IMR-90 (cell line): ENCODE measurements around the gene SPECC1L. TPM values are rescaled to one million over a fixed set of nuclear protein-coding genes. Genes with fewer than 3 reads are reported as not detected.

Experiments used
- ATAC-seq: fragments of 200-7000 bp; cut with Tn5 transposase; 2 replicates; pipeline ENCODE4 v1.9.1; 2020; ENCODE audit warnings: low read depth, mild to moderate bottlenecking, moderate library complexity
- BruUV-seq: library from RNA; stranded (reverse); fragments of 400-500 nt; replicated peaks from 2 replicates; lab custom pipeline; 2021; lab: Mats Ljungman, UMichigan
- CTCF ChIA-PET: fragments of 300-600 bp; formaldehyde crosslinking; extraction: SDS; loops from one replicate; lab custom pipeline; 2021; ENCODE audit warnings: antibody characterized with exemption; lab: Yijun Ruan, JAX
- POLR2A ChIA-PET: fragments of 300-600 bp; sonication (Branson Sonifier 250); formaldehyde crosslinking; loops from one replicate; lab custom pipeline; 2022; ENCODE audit warnings: antibody characterized with exemption; ENCODE audit not compliant: unreplicated experiment; lab: Charles Lee
- DNase-seq: peaks from one replicate; pipeline ENCODE4 v3.0.0; 2013
- H2AFZ ChIP-seq: replicated peaks from 2 replicates; pipeline ENCODE3; 2013; ENCODE audit warnings: low read length, mild to moderate bottlenecking; ENCODE audit not compliant: poor library complexity
- H2AK5ac ChIP-seq: 2 replicates; pipeline ENCODE4 v1.6.1; 2013; ENCODE audit warnings: low read depth, low read length, inconsistent platforms
- H2AK9ac ChIP-seq: replicated peaks from 2 replicates; pipeline ENCODE3; 2013; ENCODE audit warnings: mild to moderate bottlenecking, low read depth, low read length, moderate library complexity; ENCODE audit not compliant: poor library complexity
- H2BK120ac ChIP-seq: 2 replicates; pipeline ENCODE4 v1.6.1; 2013; ENCODE audit warnings: low read depth, low read length, inconsistent platforms
- H2BK15ac ChIP-seq: 3 replicates; pipeline ENCODE4 v1.6.1; 2013; ENCODE audit warnings: low read depth, low read length, inconsistent platforms
- H2BK20ac ChIP-seq: 2 replicates; pipeline ENCODE4 v1.6.1; 2013; ENCODE audit warnings: low read depth, mild to moderate bottlenecking, inconsistent platforms, low read length, moderate library complexity
- H2BK5ac ChIP-seq: 2 replicates; pipeline ENCODE4 v1.6.1; 2013; ENCODE audit warnings: mild to moderate bottlenecking, low read depth, low read length, inconsistent platforms; ENCODE audit not compliant: poor library complexity, severe bottlenecking
- H3K14ac ChIP-seq: replicated peaks from 2 replicates; pipeline ENCODE4 v1.6.1; 2013; ENCODE audit warnings: low read depth, low read length, inconsistent platforms
- H3K18ac ChIP-seq: 2 replicates; pipeline ENCODE4 v1.6.1; 2013; ENCODE audit warnings: low read depth, low read length, control low read depth
- H3K23ac ChIP-seq: 2 replicates; pipeline ENCODE4 v1.6.1; 2013; ENCODE audit warnings: low read depth, low read length, inconsistent platforms
- H3K27ac ChIP-seq: 2 replicates; pipeline ENCODE4 v1.5.1; 2013; ENCODE audit warnings: mild to moderate bottlenecking, control low read depth, low read length; ENCODE audit not compliant: insufficient read depth
- H3K27me3 ChIP-seq: 2 replicates; pipeline ENCODE4 v1.6.1; 2013; ENCODE audit warnings: low read length; ENCODE audit not compliant: control insufficient read depth, insufficient read depth
- H3K36me3 ChIP-seq: 2 replicates; pipeline ENCODE4 v1.6.1; 2013; ENCODE audit warnings: low read length, mixed read lengths; ENCODE audit not compliant: control insufficient read depth, insufficient read depth
- H3K4ac ChIP-seq: 2 replicates; pipeline ENCODE4 v1.6.1; 2013; ENCODE audit warnings: low read depth, low read length, inconsistent platforms
- H3K4me1 ChIP-seq: 2 replicates; pipeline ENCODE4 v1.6.1; 2013; ENCODE audit warnings: low read length, mixed read lengths; ENCODE audit not compliant: control insufficient read depth, insufficient read depth
- H3K4me2 ChIP-seq: 2 replicates; pipeline ENCODE4 v1.6.1; 2013; ENCODE audit warnings: low read depth, mild to moderate bottlenecking, control low read depth, low read length, moderate library complexity
- H3K4me3 ChIP-seq: 2 replicates; pipeline ENCODE4 v1.5.1; 2013; ENCODE audit warnings: low read depth, mild to moderate bottlenecking, control low read depth, low read length, moderate library complexity; ENCODE audit not compliant: insufficient read depth
- H3K56ac ChIP-seq: 2 replicates; pipeline ENCODE4 v1.6.1; 2013; ENCODE audit warnings: low read length, inconsistent platforms; ENCODE audit not compliant: insufficient read depth; ENCODE audit errors: extremely low read depth
- H3K79me1 ChIP-seq, 2 experiments: 2 replicates each; pipeline ENCODE4 v1.6.1; 2013; ENCODE audit warnings: low read length in 2 of 2, inconsistent platforms in 1 of 2, low read depth in 1 of 2
- H3K9ac ChIP-seq: 2 replicates; pipeline ENCODE4 v1.6.1; 2013; ENCODE audit warnings: low read depth, low read length, control low read depth
- H3K9me1 ChIP-seq: 2 replicates; pipeline ENCODE4 v1.6.1; 2013; ENCODE audit warnings: low read length, inconsistent platforms; ENCODE audit not compliant: insufficient read depth
- H3K9me3 ChIP-seq: 2 replicates; pipeline ENCODE4 v1.6.1; 2013; ENCODE audit warnings: low read length; ENCODE audit not compliant: control insufficient read depth, insufficient read depth
- H4K20me1 ChIP-seq: 2 replicates; pipeline ENCODE4 v1.6.1; 2013; ENCODE audit warnings: low read length, inconsistent platforms; ENCODE audit not compliant: insufficient read depth
- H4K5ac ChIP-seq: 2 replicates; pipeline ENCODE4 v1.6.1; 2013; ENCODE audit warnings: mild to moderate bottlenecking, low read depth, low read length, control low read depth
- H4K8ac ChIP-seq, 2 experiments: 2 replicates each; pipeline ENCODE4 v1.6.1; 2013; ENCODE audit warnings: low read depth in 2 of 2, low read length in 2 of 2, control low read depth in 1 of 2, inconsistent platforms in 1 of 2
- H4K91ac ChIP-seq: 2 replicates; pipeline ENCODE4 v1.6.1; 2013; ENCODE audit warnings: low read depth, low read length, inconsistent platforms; ENCODE audit not compliant: insufficient read depth
- BHLHE40 ChIP-seq: fragments of 150-350 bp; IDR thresholded peaks from 2 replicates; pipeline ENCODE4 v1.6.1; 2016; ENCODE audit warnings: mild to moderate bottlenecking, low read depth, low read length
- CEBPB ChIP-seq: IDR thresholded peaks from 2 replicates; pipeline ENCODE4 v1.6.1; 2012; ENCODE audit warnings: low read depth, low read length, improper control_type of control experiment
- CTCF ChIP-seq: conservative IDR thresholded peaks from 2 replicates; pipeline ENCODE4 v1.5.1; 2012; ENCODE audit warnings: mild to moderate bottlenecking, low read depth, low read length, improper control_type of control experiment
- NFE2L2 ChIP-seq: fragments of 150-350 bp; IDR thresholded peaks from 2 replicates; pipeline ENCODE4 v1.6.1; 2016; ENCODE audit warnings: low read depth, mild to moderate bottlenecking, low read length
- RCOR1 ChIP-seq: IDR thresholded peaks from 2 replicates; pipeline ENCODE4 v1.6.1; 2012; ENCODE audit warnings: mild to moderate bottlenecking, low read length, improper control_type of control experiment; ENCODE audit not compliant: insufficient replicate concordance
- RFX5 ChIP-seq: IDR thresholded peaks from 2 replicates; pipeline ENCODE4 v1.8.0; 2012; ENCODE audit warnings: low read depth, mild to moderate bottlenecking, low read length, moderate library complexity
- WGBS, 2 experiments: methylation state at CpG; one replicate each; pipeline versions ENCODE4 v1.1.5 to v1.1.7; 2013; ENCODE audit warnings: missing lambda C conversion rate in 2 of 2; ENCODE audit not compliant: insufficient read length in 1 of 2; ENCODE audit errors: extremely low coverage in 2 of 2; 5-methylcytosine and 5-hydroxymethylcytosine counted together
- dilution Hi-C: fragments of 300-500 bp; cut with HindIII; formaldehyde crosslinking; loops from one replicate; pipeline ENCODE4 v1.14.3; 2018; ENCODE audit warnings: low sequenced_read_pairs; ENCODE audit not compliant: unreplicated experiment
- in situ Hi-C: fragments of 300-500 bp; cut with MboI; formaldehyde crosslinking; loops from 3 replicates; pipeline ENCODE4 v1.14.3; 2019; ENCODE audit warnings: low sequenced_read_pairs, inconsistent platforms, mixed read lengths
- intact Hi-C: fragments of 100-400 bp; cut with micrococcal nuclease; formaldehyde crosslinking; loops from 2 replicates; pipeline ENCODE4 v1.10.0; 2022
- polyA plus RNA-seq, 3 experiments: library from polyadenylated mRNA; depleted of rRNA; stranded (reverse); fragments of >200 nt; gene quantifications; 2 replicates each; pipeline ENCODE4 v1.2.3, GENCODE V29; 2012; ENCODE audit warnings: low replicate concordance in 1 of 3
- total RNA-seq: library from RNA; depleted of rRNA; stranded (reverse); fragments of >200 nt; gene quantifications from 2 replicates; pipeline ENCODE4 v1.2.3, GENCODE V29; 2012

The SPECC1L gene
- total and polyA plus RNA-seq, 2 of the 4 experiments (the other 2 are of a cell fraction), result 18.7 to 44.1 TPM

GRCh38 chr22:24401931-24402367 is 131.3 kb downstream of the SPECC1L start:
- peaks cover 34% of the 10 kb centered on the region for H3K4me1 ChIP-seq
- no peak overlapping the region for H3K4me2 ChIP-seq
- TF ChIP-seq BHLHE40 (no peak), CTCF (no peak), NFE2L2 (no peak), CEBPB (no peak), RCOR1 (no peak), RFX5 (no peak)
- H3K9ac ChIP-seq, result no peak overlapping the region
- peak overlapping the region; percentile 53 for H2AK9ac ChIP-seq
- H2AK5ac ChIP-seq, result peak overlapping the region; percentile 86
- H3K9me1 ChIP-seq, result peaks cover 55% of the 10 kb centered on the region
- DNase-seq, result no peak
- H2BK15ac ChIP-seq, result peak overlapping the region; percentile 45; the same call in 1 of the 3 replicates
- no peak overlapping the region for H3K56ac ChIP-seq
- H4K91ac ChIP-seq, result peak overlapping the region; percentile 63; the same call in 1 of the 2 replicates
- no TSS peak for BruUV-seq
- no peak overlapping the region for H3K4me3 ChIP-seq
- H3K36me3 ChIP-seq, result peaks cover 10% of the 10 kb centered on the region
- peaks cover 26 to 84% of the 10 kb centered on the region in 2 experiments for H3K79me1 ChIP-seq
- intact Hi-C loops (no loop called here), dilution Hi-C loops (no loop called here), in situ Hi-C loops (no loop called here)
- H2BK5ac ChIP-seq, result peak overlapping the region; percentile 19
- ATAC-seq, result no peak
- no peaks in the 10 kb centered on the region for H3K9me3 ChIP-seq
- POLR2A ChIA-PET, result no interaction called here
- no peak overlapping the region for H3K23ac ChIP-seq
- H4K8ac ChIP-seq, result peak overlapping the region in 1 of 2 experiments; percentile 53; a peak in 1 of 4 replicates
- peak overlapping the region; percentile 78 for H2BK120ac ChIP-seq
- H2AFZ ChIP-seq, result no peak overlapping the region
- H3K4ac ChIP-seq, result peak overlapping the region; percentile 92
- CTCF ChIA-PET, result interaction anchor here (0.7 to 1.3 kb wide), 3 partner anchors 10 to 779 kb away, joined by 3 read pairs; no protein-coding TSS in a partner anchor
- peak overlapping the region; percentile 61 for H3K14ac ChIP-seq
- no CpG with 5 or more reads among the region's 5 CpGs for WGBS, 2 experiments
- H3K18ac ChIP-seq, result no peak overlapping the region
- H4K20me1 ChIP-seq, result peaks cover 9% of the 10 kb centered on the region
- no peak overlapping the region for H4K5ac ChIP-seq
- no peak overlapping the region for H3K27ac ChIP-seq
- H2BK20ac ChIP-seq, result peak overlapping the region; percentile 58
- H3K27me3 ChIP-seq, result no peaks in the 10 kb centered on the region
